ENCODE results near the gene EIF4ENIF1.
"Not testable (repeated sequence)": the region's sequence is repeated elsewhere in the genome, so short reads cannot be mapped to it uniquely, and the experiment has no call there.

Gene EIF4ENIF1

GRCh38 chr22:31489632-31490495 is at the start of gene EIF4ENIF1:
Gene EIF4ENIF1, minus strand, starts transcription at chr22:31489842. Its CDS starts 1,124 bp downstream, at chr22:31488718.
- DNase-seq (ENCODE audit: low spot score): peak; percentile 79

GRCh38 chr22:31538815-31539214 is 49.2 kb upstream of the EIF4ENIF1 start:
- DNase-seq (ENCODE audit: low spot score): no peak

GRCh38 chr22:31537019-31537535 is 47.4 kb upstream of the EIF4ENIF1 start:
- DNase-seq (ENCODE audit: low spot score): no peak

GRCh38 chr22:31533374-31533773 is 43.7 kb upstream of the EIF4ENIF1 start:
- no peak for DNase-seq (ENCODE audit: low spot score)

- DNase-seq (ENCODE audit: low spot score): no peak
Observed at GRCh38 chr22:31532060-31532459, 42.4 kb upstream of the EIF4ENIF1 start.

GRCh38 chr22:31530823-31531195 is 41.2 kb upstream of the EIF4ENIF1 start:
- no peak for DNase-seq (ENCODE audit: low spot score)

GRCh38 chr22:31526270-31526669 is 36.6 kb upstream of the EIF4ENIF1 start:
- no peak for DNase-seq (ENCODE audit: low spot score)

- DNase-seq (ENCODE audit: low spot score): not testable (repeated sequence)
Observed at GRCh38 chr22:31524132-31524531, 34.5 kb upstream of the EIF4ENIF1 start.

GRCh38 chr22:31520051-31520450 is 30.4 kb upstream of the EIF4ENIF1 start:
- DNase-seq (ENCODE audit: low spot score): no peak

- DNase-seq (ENCODE audit: low spot score): no peak
Observed at GRCh38 chr22:31509061-31509762, 19.6 kb upstream of the EIF4ENIF1 start.

GRCh38 chr22:31508536-31508935 is 18.9 kb upstream of the EIF4ENIF1 start:
- DNase-seq (ENCODE audit: low spot score): no peak

GRCh38 chr22:31507517-31507916 is 17.9 kb upstream of the EIF4ENIF1 start:
- DNase-seq (ENCODE audit: low spot score): not testable (repeated sequence)

GRCh38 chr22:31504282-31504681 is 14.6 kb upstream of the EIF4ENIF1 start:
- DNase-seq (ENCODE audit: low spot score): peak; percentile 67

GRCh38 chr22:31503211-31503964 is 13.7 kb upstream of the EIF4ENIF1 start:
- no peak for DNase-seq (ENCODE audit: low spot score)

- no peak for DNase-seq (ENCODE audit: low spot score)
Observed at GRCh38 chr22:31501738-31502137, 12.1 kb upstream of the EIF4ENIF1 start.

- DNase-seq (ENCODE audit: low spot score): no peak
Observed at GRCh38 chr22:31497148-31497938, 7.7 kb upstream of the EIF4ENIF1 start.

- peak; percentile 41 for DNase-seq (ENCODE audit: low spot score)
Observed at GRCh38 chr22:31496735-31497146, 7.1 kb upstream of the EIF4ENIF1 start.

GRCh38 chr22:31496007-31496734 is 6.5 kb upstream of the EIF4ENIF1 start, which contains the start of gene SFI1:
Gene SFI1, plus strand, starts transcription at chr22:31496536. Its CDS starts 11,749 bp downstream, at chr22:31508285.
- DNase-seq (ENCODE audit: low spot score): peak; percentile 85

GRCh38 chr22:31495343-31495742 is 5.7 kb upstream of the EIF4ENIF1 start:
- no peak for DNase-seq (ENCODE audit: low spot score)

- DNase-seq (ENCODE audit: low spot score): not testable (repeated sequence)
Observed at GRCh38 chr22:31493355-31493754, 3.7 kb upstream of the EIF4ENIF1 start.

GRCh38 chr22:31492151-31492550 is 2.5 kb upstream of the EIF4ENIF1 start:
- no peak for DNase-seq (ENCODE audit: low spot score)
